Endodermal cell (in vitro differentiated cells): Measurements from ENCODE around the gene TMEM126B. TPM values are rescaled to one million over a fixed set of nuclear protein-coding genes. Genes with fewer than 3 reads are reported as not detected.
A peak's percentile ranks its signal among the peaks of the same experiment; 100 is the strongest.

Experiments
- DNase-seq: peaks from one replicate; pipeline ENCODE4 v3.0.0-alpha.2; 2017
- H3K27ac ChIP-seq: 2 replicates; pipeline ENCODE4 v1.5.1; 2013; ENCODE audit warnings: mild to moderate bottlenecking, low read depth, low read length, moderate library complexity
- H3K27me3 ChIP-seq: 2 replicates; pipeline ENCODE4 v1.6.1; 2013; ENCODE audit warnings: mild to moderate bottlenecking, low read length, moderate library complexity; ENCODE audit not compliant: insufficient read depth, control insufficient read depth, poor library complexity, severe bottlenecking
- H3K36me3 ChIP-seq: 2 replicates; pipeline ENCODE4 v1.7.0; 2013; ENCODE audit warnings: mild to moderate bottlenecking, low read length, moderate library complexity; ENCODE audit not compliant: control insufficient read depth, insufficient read depth
- H3K4me1 ChIP-seq: one replicate; pipeline ENCODE4 v1.7.0; 2013; ENCODE audit warnings: low read length; ENCODE audit not compliant: control insufficient read depth, insufficient read depth
- H3K4me3 ChIP-seq: 2 replicates; pipeline ENCODE4 v1.5.1; 2013; ENCODE audit warnings: mild to moderate bottlenecking, low read length, moderate library complexity
- H3K9ac ChIP-seq: 2 replicates; pipeline ENCODE4 v1.6.1; 2013; ENCODE audit warnings: mild to moderate bottlenecking, low read length, moderate library complexity; ENCODE audit not compliant: poor library complexity, severe bottlenecking; ENCODE audit errors: extremely low read depth
- H3K9me3 ChIP-seq: 2 replicates; pipeline ENCODE4 v1.6.1; 2013; ENCODE audit warnings: mild to moderate bottlenecking, low read length, moderate library complexity; ENCODE audit not compliant: control insufficient read depth
- H3K27ac Mint-ChIP-seq: 2 replicates; pipeline ENCODE4 v1.8.0; 2020; ENCODE audit warnings: mixed read lengths
- H3K27me3 Mint-ChIP-seq: 2 replicates; pipeline ENCODE4 v1.8.0; 2021; ENCODE audit warnings: mild to moderate bottlenecking, mixed read lengths; ENCODE audit not compliant: insufficient read depth
- H3K36me3 Mint-ChIP-seq: 2 replicates; pipeline ENCODE4 v1.8.0; 2020; ENCODE audit warnings: low read depth, mixed read lengths
- H3K4me1 Mint-ChIP-seq: 2 replicates; pipeline ENCODE4 v1.8.0; 2020; ENCODE audit warnings: mixed read lengths
- H3K4me3 Mint-ChIP-seq: 2 replicates; pipeline ENCODE4 v1.8.0; 2020; ENCODE audit warnings: mild to moderate bottlenecking, moderate library complexity, mixed read lengths
- H3K9me3 Mint-ChIP-seq: 2 replicates; pipeline ENCODE4 v1.8.0; 2020; ENCODE audit warnings: mild to moderate bottlenecking, mixed read lengths
- WGBS, 2 experiments: methylation state at CpG; one replicate each; pipeline versions ENCODE4 v1.1.5 to v1.1.7; 2013; ENCODE audit warnings: missing lambda C conversion rate in 2 of 2, mixed read lengths in 1 of 2; ENCODE audit not compliant: insufficient coverage in 1 of 2, insufficient read length in 1 of 2; 5-methylcytosine and 5-hydroxymethylcytosine counted together
- total RNA-seq, 2 donors: library from RNA; stranded (reverse); fragmentation: NEBNext Ultra II Directional in 1 of 2; extraction: Animal tissue kit (Norgen Biotek cat#: 25700) in 1 of 2; gene quantifications; 2 replicates in 1 of 2; 3 replicates in 1 of 2; pipeline ENCODE4 v1.2.1, GENCODE V29; 2021
- TF ChIP-seq, protein P1 (sequence below): fragments of 200-600 bp; sonication (generic); conservative IDR thresholded peaks from 2 replicates; pipeline ENCODE4 v1.5.0; 2021; ENCODE audit warnings: antibody characterized with exemption, mild to moderate bottlenecking

TMEM126B gene
- total RNA-seq, 2 donors from 2014 or later, result 56.4 to 57.3 TPM

DNA sequence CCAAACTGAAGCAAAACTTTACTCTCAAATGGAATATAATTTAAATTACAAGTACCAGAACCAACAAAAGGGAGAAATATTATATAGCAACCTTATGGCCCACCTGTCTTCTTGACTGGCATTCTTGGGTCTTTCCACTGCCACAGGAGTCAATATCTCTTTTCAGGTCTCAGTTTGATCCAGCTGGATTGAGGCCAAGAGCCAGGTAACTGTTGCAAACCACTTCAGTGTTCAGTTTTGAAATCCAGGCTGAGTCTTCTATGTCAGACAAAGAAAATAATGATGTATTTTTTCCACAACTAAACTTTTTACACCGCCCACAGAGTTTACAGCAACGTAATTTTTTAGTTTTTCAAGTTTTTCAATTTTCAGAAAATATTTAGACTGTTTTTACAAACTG is 1.9 kb upstream of the TMEM126B start:
- H3K9me3 ChIP-seq, result no peaks in the 10 kb centered on the region
- peaks cover 12% of the 10 kb centered on the region for H3K4me1 Mint-ChIP-seq
- H3K9me3 Mint-ChIP-seq, result no peaks in the 10 kb centered on the region
- TF ChIP-seq, protein P1, sequence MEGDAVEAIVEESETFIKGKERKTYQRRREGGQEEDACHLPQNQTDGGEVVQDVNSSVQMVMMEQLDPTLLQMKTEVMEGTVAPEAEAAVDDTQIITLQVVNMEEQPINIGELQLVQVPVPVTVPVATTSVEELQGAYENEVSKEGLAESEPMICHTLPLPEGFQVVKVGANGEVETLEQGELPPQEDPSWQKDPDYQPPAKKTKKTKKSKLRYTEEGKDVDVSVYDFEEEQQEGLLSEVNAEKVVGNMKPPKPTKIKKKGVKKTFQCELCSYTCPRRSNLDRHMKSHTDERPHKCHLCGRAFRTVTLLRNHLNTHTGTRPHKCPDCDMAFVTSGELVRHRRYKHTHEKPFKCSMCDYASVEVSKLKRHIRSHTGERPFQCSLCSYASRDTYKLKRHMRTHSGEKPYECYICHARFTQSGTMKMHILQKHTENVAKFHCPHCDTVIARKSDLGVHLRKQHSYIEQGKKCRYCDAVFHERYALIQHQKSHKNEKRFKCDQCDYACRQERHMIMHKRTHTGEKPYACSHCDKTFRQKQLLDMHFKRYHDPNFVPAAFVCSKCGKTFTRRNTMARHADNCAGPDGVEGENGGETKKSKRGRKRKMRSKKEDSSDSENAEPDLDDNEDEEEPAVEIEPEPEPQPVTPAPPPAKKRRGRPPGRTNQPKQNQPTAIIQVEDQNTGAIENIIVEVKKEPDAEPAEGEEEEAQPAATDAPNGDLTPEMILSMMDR, result no peak
- no peak overlapping the region for H3K9ac ChIP-seq
- H3K27me3 ChIP-seq, result no peaks in the 10 kb centered on the region
- no peak for DNase-seq
- H3K27ac Mint-ChIP-seq, result no peak overlapping the region
- H3K36me3 ChIP-seq, result peaks cover 7% of the 10 kb centered on the region
- H3K4me3 ChIP-seq, result peak overlapping the region; percentile 91
- 92% methylated on average over 2 of the region's 2 CpGs; no CpG with 5 or more reads in 1 of the 2 experiments for WGBS, 2 experiments
- H3K4me1 ChIP-seq, result peaks cover 7% of the 10 kb centered on the region
- no peak overlapping the region for H3K27ac ChIP-seq
- H3K36me3 Mint-ChIP-seq, result peaks cover 6% of the 10 kb centered on the region
- no peaks in the 10 kb centered on the region for H3K27me3 Mint-ChIP-seq
- peak overlapping the region; percentile 87 for H3K4me3 Mint-ChIP-seq

DNA sequence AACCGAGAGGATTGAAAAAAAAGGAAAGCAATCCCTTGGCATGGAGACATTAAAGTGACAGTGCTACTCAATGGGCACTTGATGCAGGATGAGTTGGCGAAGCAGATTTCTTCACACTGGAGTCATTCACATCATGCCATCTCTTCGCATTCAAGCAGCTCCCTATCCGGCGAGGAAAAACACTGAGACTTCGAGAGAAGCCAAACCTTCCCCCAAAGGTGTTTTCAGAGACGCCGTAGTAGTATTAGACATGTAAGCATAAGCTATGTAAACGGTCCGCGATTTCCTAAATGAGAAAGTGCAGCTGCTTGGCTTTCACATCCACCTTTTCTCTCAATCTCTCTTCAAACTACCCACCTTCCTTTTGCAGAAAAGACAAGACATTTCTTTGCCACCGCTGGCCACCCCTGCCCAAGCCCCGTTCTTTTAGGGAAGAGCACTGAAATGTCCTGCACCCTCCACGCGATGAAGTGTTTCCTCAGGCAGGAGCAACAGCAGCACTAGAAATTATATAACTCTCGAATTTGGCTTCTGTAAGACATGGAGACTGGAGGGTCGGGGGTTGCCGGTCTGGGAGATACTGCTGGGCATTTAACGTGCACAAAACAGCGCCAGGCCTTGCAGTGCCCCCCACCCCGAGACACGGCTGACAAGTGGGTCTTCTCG is 928 bp upstream of the TMEM126B start, which contains the start of gene DLG2:
DLG2 (minus strand) TSS at position 13 of the 666 bp plus-strand sequence.
- no peaks in the 10 kb centered on the region for H3K9me3 ChIP-seq
- H3K27ac Mint-ChIP-seq, result peak within 1 kb of the TSS; percentile 95
- no peaks in the 10 kb centered on the region for H3K27me3 Mint-ChIP-seq
- H3K27me3 ChIP-seq, result no peaks in the 10 kb centered on the region
- peaks cover 15% of the 10 kb centered on the region for H3K36me3 ChIP-seq
- DNase-seq, result no peak
- TF ChIP-seq, protein P1, result no peak
- H3K4me1 ChIP-seq, result peaks cover 7% of the 10 kb centered on the region
- peaks cover 12% of the 10 kb centered on the region for H3K4me1 Mint-ChIP-seq
- peak within 1 kb of the TSS; percentile 91 for H3K4me3 ChIP-seq
- H3K27ac ChIP-seq, result peak within 1 kb of the TSS; percentile 82
- peak within 1 kb of the TSS; percentile 39 for H3K9ac ChIP-seq
- H3K4me3 Mint-ChIP-seq, result peak within 1 kb of the TSS; percentile 87
- 5 to 7% methylated on average over 22 to 23 of the region's 23 CpGs for WGBS, 2 experiments
- H3K9me3 Mint-ChIP-seq, result no peaks in the 10 kb centered on the region
- peaks cover 15% of the 10 kb centered on the region for H3K36me3 Mint-ChIP-seq

DNA sequence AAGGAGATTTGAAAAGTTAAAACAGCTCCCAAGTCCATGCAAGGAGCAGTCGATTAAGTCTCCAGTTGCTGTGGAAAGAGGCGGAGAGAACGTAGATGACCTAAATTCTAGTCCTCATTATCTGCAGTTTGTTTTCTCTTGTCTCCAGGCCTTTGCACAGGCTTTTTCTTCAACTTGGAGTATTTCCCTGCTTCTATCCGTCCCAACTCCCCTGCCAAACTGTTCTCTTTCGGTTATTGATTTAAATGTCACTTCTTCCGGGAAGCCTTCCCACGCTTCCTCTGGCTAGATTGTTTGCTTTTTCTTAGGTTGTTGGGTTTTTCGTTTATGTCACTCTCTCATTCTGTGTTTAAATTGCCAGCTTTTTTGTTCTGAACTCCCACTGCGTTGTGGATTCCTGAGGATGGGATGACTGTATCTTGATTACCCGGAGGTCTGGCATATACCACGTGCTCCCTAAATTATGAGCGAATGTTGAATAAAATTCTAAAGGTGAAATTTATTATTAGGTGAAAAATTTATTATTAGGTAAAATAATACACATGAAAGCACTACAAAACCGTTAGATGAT is 463 bp downstream of the TMEM126B start:
- H3K4me3 Mint-ChIP-seq, result peak overlapping the region; percentile 87
- 0 to 1% methylated on average over 6 to 11 of the region's 13 CpGs for WGBS, 2 experiments
- peak overlapping the region; percentile 97 for H3K27ac Mint-ChIP-seq
- peaks cover 22% of the 10 kb centered on the region for H3K36me3 Mint-ChIP-seq
- no peak overlapping the region for H3K27ac ChIP-seq
- no peaks in the 10 kb centered on the region for H3K9me3 Mint-ChIP-seq
- no peaks in the 10 kb centered on the region for H3K27me3 ChIP-seq
- H3K9ac ChIP-seq, result peak overlapping the region; percentile 89
- peaks cover 12% of the 10 kb centered on the region for H3K4me1 Mint-ChIP-seq
- peaks cover 7% of the 10 kb centered on the region for H3K4me1 ChIP-seq
- TF ChIP-seq, protein P1, result no peak
- no peaks in the 10 kb centered on the region for H3K9me3 ChIP-seq
- H3K27me3 Mint-ChIP-seq, result no peaks in the 10 kb centered on the region
- H3K4me3 ChIP-seq, result peak overlapping the region; percentile 91
- peaks cover 16% of the 10 kb centered on the region for H3K36me3 ChIP-seq
- DNase-seq, result no peak
